HG03354 (cell line): ENCODE data around the gene BMP7.
"Not testable (repeated sequence)": the region's sequence is repeated elsewhere in the genome, so short reads cannot be mapped to it uniquely, and the experiment has no call there.

Experiments
- ATAC-seq: cut with Tn5 transposase; IDR thresholded peaks from one replicate; pipeline ENCODE4 v1.9.1; 2021; ENCODE audit warnings: mild to moderate bottlenecking; ENCODE audit not compliant: unreplicated experiment, poor library complexity, severe bottlenecking

Gene BMP7

GRCh38 chr20:57289391-57290177, 23.1 kb upstream of the BMP7 start:
- ATAC-seq, result no peak

GRCh38 chr20:57288651-57289277, 22.3 kb upstream of the BMP7 start:
- no peak for ATAC-seq

GRCh38 chr20:57287901-57288300, 21.5 kb upstream of the BMP7 start:
- ATAC-seq, result no peak

GRCh38 chr20:57287007-57287880, 20.8 kb upstream of the BMP7 start:
- ATAC-seq, result no peak

- ATAC-seq, result no peak
Observed at GRCh38 chr20:57283860-57284259, 17.4 kb upstream of the BMP7 start.

GRCh38 chr20:57282670-57283361, 16.4 kb upstream of the BMP7 start:
- no peak for ATAC-seq

GRCh38 chr20:57281900-57282299, 15.5 kb upstream of the BMP7 start:
- ATAC-seq, result no peak

- no peak for ATAC-seq
Observed at GRCh38 chr20:57280221-57280620, 13.8 kb upstream of the BMP7 start.

- ATAC-seq, result not testable (repeated sequence)
Observed at GRCh38 chr20:57279548-57279947, 13.1 kb upstream of the BMP7 start.

GRCh38 chr20:57278457-57278856, 12.0 kb upstream of the BMP7 start:
- no peak for ATAC-seq

GRCh38 chr20:57277398-57278105, 11.1 kb upstream of the BMP7 start:
- no peak for ATAC-seq

GRCh38 chr20:57276221-57276620, 9.8 kb upstream of the BMP7 start:
- ATAC-seq, result no peak

- no peak for ATAC-seq
Observed at GRCh38 chr20:57275813-57276212, 9.4 kb upstream of the BMP7 start.

- no peak for ATAC-seq
Observed at GRCh38 chr20:57275334-57275733, 8.9 kb upstream of the BMP7 start.

GRCh38 chr20:57274846-57275245, 8.4 kb upstream of the BMP7 start:
- no peak for ATAC-seq

- ATAC-seq, result no peak
Observed at GRCh38 chr20:57274299-57274698, 7.9 kb upstream of the BMP7 start.

- no peak for ATAC-seq
Observed at GRCh38 chr20:57272883-57273535, 6.6 kb upstream of the BMP7 start.

GRCh38 chr20:57270204-57270984, 4.0 kb upstream of the BMP7 start:
- ATAC-seq, result no peak
